GM19463 (cell line): Measurements from ENCODE around the gene UIMC1.
"Not testable (repeated sequence)": the region's sequence is repeated elsewhere in the genome, so short reads cannot be mapped to it uniquely, and the experiment has no call there.

Experiments
- ATAC-seq: cut with Tn5 transposase; IDR thresholded peaks from one replicate; pipeline ENCODE4 v1.9.1; 2021; ENCODE audit warnings: mild to moderate bottlenecking, moderate library complexity; ENCODE audit not compliant: unreplicated experiment

UIMC1 gene

DNA sequence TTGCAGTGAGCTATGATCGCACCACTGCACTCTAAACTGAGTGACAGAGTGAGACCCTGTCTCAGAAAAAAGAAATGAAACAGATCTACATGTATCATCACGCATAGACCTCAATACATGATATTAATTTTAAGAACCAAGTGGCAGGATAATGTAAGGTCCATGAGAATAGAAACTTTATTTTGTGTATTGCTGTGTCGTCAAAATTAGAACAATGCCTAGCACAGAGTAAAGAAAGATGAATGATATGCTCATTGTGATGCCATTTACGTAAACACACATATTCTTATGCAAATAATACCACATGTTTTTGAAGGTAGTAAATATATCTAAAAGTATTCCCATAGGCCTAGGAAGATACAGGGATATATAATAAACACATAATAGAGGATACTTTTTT lies 3.6 kb upstream of the UIMC1 start:
- ATAC-seq = no peak

DNA sequence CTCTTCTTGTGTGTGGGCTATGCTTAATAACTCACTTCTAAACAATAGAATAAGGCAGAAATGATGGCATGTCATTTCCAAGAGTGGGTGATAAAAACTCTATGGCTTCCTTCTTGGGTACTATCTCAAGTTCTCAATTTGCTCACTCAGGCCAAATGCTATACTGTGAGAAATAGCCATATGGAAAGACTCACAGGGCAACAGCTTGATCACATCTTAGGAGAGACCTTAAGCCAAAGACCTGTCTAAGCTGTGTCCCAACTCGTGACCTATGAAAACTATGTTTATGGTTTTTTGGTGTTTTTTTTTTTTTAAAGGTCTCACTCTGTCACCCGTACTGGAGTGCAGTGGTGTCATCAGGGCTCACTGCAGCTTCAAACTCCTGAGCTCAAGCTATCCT lies 2.1 kb upstream of the UIMC1 start:
- ATAC-seq = no peak

DNA sequence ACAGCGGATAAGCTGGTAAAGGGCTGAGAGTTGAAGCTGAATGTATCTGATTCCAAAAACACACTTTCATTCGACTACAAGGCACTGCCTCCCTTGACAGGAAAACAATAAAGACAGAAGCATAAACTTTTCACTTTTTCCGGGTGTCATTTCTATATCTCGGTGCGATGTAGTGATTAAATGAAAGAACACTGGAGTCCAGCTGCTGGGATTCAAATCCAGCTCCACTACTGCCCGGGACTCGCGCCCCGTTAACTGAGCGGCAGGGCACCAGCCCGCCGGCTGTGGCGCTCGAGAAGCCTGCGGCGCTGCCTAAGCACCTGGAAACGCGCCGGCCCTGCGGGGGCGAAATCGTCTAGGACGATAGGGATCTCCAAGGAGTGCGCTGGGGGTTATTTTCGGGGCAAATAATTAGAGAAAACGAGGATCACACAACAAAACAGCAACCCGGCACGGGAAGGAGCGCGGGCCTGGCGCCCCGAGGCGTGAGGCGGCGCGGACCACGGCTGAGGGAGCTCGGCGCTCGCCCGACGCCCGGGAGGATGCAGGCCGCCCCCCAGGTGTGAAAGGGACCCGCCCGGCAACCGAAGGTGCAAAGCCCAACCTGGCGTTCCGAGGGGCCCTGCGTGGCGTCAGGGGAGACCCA lies 837 bp downstream of the UIMC1 start:
- ATAC-seq = peak; percentile 64

DNA sequence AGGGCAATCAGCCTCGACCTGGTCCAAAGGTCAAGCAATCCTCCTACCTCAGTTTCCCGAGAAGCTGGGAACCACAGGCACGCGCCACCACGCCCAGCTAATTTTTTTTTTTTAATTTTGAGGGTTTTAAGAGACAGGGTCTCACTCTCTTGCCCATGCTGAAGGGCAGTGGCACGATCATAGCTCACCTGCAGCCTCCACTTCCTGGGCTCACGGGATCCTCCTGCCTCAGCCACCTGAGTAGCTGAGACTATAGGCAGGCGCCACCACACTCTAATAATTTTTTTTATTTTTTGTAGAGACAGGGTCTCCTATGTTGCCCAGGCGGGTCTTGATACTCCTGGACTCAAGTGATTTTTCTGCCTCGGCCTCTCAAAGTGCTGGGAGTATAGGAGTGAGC lies 1.6 kb downstream of the UIMC1 start:
- no peak for ATAC-seq

DNA sequence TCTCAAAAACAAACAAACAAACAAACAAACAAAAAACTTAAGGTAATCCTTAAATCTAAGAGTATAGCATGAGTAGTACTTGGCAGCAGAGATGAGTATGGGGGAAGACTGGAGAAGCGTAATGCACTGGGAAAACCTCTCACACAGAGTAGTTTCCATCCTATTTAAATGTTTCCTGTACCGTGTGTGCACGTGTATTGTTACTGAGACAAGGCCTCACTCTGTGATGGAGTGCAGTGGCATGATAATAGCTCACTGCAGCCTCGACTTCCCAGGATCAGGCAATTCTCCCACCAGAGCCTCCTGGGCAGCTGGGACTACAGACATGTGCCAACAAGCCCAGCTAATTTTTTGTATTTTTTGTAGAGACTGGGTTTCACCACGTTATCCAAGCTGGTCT lies 2.9 kb downstream of the UIMC1 start:
- ATAC-seq = no peak

DNA sequence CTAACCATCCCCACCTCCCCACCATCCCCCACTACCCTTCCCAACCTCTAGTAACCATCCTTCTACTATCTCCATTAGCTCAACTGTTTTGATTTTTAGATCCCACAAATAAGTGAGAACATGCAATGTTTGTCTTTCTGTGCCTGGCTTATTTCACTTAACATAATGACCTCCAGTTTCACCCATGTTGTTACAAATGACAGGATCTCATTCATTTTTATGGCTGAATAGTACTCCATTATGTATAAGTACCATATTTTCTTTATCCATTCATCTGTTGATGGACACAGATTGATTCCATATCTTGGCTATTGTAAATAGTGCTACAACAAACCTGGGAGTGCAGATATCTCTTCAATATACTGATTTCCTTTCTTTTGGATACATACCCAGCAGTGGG lies 7.1 kb downstream of the UIMC1 start:
- not testable (repeated sequence) for ATAC-seq

DNA sequence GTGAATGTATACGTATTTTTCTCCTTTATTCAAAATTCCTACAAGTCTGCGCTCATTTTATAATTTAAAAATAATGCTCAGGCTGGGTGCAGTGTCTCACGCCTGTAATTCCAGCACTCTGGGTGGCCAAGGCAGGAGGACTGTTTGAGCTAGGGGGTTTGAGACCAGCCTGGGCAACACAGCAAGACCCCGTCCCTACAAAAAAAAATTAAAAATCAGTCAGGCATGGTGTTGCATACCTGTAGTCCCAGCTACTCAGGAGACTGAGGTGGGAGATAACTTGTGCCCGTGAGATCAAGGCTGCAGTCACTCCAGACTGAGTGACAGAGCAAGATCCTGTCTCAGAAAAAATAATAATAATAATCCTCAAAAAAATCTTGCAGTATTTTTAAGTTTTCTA lies 7.8 kb downstream of the UIMC1 start:
- ATAC-seq = no peak

DNA sequence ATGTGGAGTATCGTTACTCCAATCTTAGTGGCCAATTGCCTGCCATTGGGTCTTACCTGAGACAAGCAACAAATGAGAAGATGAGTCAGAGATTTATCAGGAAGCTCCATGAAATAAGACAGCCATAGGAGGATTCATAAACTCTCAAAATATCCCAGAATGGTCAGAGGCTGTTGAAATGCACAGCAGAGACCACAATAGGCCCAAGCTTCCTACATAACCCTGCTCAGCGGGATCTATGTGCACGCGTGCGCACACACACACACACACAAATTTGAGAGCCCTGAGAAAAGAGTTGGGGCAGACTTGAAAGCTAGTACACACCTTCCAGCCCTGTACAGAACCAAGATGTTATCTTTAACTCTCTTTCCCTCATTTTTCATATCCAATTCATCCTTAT lies 9.8 kb downstream of the UIMC1 start:
- no peak for ATAC-seq

DNA sequence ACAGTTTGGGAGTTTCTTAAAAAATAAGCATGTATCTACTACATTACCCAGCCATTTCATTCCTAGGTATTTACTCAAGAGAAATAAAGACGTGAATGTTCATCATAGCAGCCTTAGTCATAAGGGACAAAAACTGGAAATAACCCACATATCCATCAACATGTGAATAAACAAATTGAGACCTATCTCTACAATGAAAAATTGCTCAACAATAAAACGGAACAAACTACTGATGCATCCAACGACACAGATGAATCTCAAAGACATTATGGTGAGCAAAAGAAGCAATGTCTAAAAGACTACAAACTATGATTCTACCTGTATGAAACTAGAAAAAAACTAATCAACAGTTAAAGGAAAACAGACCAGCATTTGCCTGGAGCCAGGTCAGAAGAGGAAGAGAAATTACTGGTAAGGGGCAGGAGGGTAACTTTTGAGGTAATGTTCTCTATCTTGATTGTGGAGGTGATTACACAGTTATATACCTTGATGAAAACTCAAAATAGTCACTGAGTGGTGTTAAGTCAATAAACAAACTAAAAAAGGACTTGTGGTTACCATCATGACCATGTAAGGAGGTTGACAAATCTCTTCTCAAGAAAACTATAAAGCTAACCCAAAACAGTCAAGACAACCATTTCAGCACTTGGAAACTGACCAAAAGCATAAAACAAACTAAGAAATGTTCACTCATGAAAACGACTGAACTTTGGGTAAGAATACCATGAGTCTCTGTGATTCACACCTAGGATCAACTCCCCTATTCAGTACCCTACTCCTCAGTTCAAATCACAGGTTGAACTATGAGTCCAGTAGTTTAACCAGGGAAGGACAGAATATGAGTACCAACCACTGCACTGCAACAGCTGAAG lies 10.4 kb downstream of the UIMC1 start:
- no peak for ATAC-seq

DNA sequence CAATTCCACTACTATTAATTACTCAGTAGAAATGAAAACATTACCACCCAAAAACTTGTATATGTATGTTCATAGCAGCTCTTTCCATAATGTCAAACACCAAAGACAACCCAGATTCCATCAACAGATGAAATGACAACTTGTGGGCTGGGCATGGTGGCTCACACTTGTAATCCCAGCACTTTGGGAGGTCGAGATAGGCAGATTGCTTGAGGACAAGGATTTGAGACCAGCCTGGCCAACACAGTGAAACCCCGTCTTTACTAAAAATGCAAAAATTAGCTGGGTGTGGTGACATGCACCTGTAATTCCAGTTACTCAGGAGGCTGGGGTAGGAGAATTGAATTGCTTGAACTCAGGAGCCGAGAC lies 11.5 kb downstream of the UIMC1 start:
- no peak for ATAC-seq

DNA sequence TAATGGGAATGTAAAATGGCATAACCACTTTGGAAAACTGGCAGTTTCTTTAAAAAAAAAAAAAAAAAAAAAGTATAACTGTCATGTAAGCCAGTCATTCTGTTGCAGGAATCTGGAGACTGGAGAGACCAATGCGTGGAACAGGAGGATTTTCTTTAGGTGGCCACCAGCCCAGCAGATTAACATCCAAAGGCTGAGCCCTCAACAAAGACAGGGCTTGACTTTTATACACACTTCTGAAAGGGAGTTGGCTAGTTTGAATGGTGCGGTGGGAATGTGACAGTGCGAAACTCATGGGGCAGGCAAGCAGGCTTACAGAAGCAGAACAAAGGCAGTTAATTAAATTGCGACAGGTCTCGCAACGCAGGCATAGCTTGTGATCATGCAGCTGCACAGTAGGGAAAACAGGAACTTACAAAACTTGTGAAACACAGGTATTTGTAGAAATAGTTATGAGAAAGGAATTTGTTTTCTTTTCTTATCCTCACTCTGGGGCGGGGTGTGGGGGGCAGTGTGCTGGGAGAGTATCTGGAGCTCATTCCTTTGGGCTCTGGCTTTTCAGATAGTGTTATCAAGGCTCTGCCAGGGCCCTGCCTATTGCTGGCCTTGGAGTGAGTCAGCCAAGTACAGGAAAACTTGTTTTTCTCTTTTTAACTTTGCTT lies 12.0 kb downstream of the UIMC1 start:
- no peak for ATAC-seq

DNA sequence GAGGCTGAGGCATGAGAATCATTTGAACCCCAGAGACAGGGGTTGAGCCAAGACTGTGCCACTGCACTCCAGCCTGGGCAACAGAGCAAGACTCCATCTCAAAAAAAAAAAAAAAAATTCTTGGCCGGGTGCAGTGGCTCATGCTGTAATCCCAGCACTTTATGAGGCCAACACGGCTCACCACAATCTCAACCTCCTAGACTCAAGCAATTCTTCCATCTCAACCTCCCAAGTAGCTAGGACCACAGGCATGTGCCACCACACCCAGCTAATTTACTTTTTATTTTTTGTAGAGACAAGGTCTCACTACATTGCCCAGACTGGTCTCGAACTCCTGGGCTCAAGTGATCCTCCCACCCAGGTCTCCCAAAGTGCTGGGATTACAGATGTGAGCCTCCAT lies 13.5 kb downstream of the UIMC1 start:
- ATAC-seq = not testable (repeated sequence)

DNA sequence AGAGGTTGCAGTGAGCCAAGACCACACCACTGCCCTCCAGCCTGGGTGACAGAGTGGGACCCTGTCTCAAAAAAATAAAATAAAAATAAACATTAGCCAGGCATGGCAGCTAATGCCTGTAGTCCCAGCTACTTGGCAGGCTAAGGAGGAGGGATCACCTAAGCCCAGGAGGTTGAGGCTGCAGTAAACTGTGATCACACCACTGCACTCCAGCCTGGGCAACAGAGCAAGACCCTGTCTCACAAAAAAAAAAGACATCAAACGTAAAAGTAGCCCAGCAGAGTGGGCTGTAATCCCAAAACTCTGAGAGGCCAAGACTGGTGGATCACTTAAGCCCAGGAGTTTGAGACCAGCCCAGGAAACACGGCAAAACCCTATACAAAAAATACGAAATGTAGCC lies 19.0 kb downstream of the UIMC1 start:
- ATAC-seq = no peak

DNA sequence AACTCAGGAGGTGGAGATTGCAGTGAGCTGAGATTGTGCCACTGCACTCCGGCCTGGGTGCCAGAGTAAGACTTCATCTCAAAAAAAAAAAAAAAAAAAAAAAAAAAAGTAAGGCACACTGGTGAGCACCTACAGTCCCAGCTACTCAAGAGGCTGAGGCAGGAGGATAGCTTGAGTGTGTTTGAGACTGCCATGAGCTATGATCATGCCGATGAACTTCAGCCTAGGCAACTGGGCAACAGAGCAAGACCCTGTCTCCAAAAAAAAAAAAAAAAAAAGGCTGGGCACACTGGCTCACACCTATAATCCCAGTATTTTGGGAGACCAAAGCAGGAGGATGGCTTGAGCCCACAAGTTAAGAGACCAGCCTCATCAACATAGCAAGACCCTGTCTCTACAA lies 20.3 kb downstream of the UIMC1 start:
- no peak for ATAC-seq

DNA sequence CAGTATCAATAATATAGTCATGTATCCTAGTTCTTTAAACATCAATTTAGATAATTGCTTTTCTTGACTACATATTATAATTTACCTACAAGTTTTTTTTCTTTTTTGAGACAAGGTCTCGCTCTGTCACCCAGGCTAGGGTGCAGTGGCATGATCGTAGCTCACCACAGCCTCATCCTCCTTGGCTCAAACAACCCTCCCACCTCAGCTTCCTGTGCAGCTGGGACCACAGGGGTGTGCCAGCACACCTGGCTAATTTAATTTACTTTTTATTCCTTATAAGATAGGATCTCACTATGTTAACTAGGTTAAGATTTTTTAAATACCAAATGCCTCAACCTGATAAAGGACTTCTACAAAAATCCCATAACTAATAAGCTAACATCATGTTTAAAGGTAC lies 21.1 kb downstream of the UIMC1 start:
- ATAC-seq = no peak

DNA sequence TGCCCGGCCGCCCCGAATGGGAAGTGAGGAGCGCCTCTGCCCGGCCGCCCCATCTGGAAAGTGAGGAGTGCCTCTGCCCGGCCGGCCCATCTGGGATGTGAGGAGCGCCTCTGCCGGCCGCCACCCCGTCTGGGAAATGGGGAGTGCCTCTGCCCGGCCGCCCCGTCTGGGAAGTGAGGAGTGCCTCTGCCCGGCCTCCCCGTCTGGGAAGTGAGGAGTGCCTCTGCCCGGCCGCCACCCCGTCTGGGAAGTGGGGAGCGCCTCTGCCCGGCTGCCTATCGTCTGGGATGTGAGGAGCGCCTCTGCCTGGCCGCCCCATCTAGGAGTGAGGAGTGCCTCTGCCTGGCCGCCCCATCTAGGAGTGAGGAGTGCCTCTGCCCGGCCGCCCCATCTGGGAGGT lies 22.4 kb downstream of the UIMC1 start:
- ATAC-seq = not testable (repeated sequence)

DNA sequence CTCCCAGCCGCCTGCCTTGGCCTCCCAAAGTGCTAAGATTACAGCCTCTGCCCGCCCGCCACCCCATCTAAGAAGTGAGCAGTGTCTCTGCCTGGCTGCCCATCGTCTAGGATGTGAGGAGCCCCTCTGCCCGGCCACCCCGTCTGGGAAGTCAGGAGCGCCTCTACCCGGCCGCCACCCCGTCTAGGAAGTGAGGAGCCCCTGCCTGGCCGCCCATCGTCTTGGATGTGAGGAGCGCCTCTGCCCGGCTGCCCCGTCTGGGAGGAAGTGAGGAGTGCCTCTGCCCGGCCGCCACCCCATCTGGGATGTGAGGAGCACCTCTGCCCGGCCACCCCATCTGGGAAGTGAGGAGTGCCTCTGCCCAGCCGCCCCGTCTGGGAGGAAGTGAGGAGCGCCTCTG lies 23.0 kb downstream of the UIMC1 start:
- not testable (repeated sequence) for ATAC-seq

DNA sequence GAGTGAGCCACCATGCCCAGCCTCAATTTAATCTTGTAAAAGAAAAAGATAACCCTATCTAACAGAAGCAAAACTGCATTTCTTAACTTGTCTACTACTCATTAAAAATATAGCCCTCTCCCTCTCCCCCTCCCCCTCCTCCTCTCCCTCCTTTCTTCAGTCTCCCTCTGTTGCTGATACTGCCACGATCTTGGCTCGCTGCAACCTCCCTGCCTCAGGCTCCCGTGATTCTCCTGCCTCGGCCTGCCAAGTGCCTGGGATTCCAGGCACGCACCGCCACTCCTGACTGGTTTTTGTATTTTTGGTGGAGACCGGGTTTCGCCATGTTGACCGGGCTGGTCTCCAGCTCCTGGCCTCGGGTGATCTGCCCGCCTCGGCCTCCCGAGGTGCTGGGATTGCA lies 23.5 kb downstream of the UIMC1 start:
- ATAC-seq = not testable (repeated sequence)

DNA sequence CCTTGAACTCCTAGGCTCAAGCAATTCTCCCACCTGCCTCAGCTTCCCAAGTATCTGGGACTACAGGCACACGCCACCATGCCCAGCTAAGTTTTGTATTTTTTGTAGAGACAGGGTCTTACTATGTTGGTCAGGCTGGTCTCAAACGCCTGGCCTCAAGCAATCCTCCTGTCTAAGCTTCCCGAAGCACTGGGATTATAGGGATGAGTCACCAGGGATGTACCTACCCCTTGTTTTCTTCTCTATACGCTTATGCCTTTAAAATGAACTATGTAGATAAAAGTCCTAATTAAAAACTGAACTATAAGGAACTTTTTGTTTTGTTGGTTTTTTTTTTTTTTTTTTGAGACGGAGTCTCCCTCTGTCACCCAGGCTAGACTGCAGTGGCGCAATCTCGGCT lies 25.8 kb downstream of the UIMC1 start:
- no peak for ATAC-seq

DNA sequence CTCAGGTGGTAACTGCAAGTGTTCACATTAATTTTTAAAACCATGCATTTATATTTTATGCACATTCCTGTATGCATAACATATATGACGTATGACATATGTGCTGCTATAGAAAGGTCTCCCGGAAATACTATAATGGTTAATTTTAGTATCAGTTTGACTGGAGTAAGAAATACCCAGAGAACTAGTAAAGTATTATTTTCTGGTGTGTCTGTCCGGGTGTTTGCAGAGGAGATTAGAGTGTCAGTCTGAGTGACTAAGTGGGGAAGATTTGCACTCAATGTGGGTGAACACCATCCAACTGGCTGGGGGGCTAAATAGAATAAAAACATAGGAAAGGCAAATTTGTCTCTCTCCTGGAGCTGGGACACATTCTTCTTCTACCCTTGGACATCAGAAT lies 26.9 kb downstream of the UIMC1 start:
- ATAC-seq = no peak

DNA sequence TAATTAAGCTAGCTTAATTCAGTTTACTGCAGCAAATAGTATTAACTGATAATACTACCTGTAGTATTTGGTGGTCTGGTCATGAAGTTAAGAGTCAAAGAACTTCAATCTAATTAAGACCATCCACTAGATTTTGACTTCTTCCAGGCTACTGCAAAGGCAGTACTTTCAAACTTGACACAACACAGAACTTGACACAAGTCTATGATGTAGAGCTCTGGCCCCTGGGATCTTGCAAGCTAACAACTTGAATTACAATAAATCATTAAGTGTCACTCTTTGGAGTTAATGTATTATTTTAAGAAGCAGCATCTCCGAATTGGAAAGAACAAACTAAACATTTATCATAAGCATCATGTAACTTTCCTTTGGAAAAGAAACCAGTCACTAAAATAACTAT lies 40.9 kb downstream of the UIMC1 start:
- ATAC-seq = no peak

DNA sequence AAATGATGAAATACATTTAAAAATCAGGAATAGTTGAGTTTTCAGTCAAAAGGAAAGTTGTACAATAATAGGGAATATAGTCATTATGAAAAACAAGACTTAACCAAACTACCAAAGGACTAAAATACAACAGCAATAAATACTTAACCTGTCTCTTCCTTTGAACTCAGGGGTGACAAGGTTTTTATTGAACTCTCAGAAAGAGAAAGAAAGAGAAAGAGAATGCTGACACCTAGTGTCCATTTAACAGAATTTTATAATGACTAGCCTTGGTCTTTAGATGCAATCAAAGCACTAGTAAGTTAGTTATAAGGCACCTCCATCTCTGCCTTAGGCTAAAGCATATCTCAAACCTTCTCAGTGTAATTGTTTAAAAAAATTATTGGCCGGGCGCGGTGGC lies 47.5 kb downstream of the UIMC1 start:
- ATAC-seq = no peak
